ENCODE measurements around the gene FAAP20.

- no peak for TF ChIP-seq REST (IDR thresholded peaks at IDR 0.05; ENCODE audit: low read depth, low read length)
- no peak for TF ChIP-seq ZNF384 (IDR thresholded peaks at IDR 0.05; ENCODE audit: borderline replicate concordance, low read depth, low read length)
- TF ChIP-seq HDAC6 (IDR thresholded peaks at IDR 0.05; ENCODE audit: unreplicated experiment): no peak
- no peak for TF ChIP-seq CTCF (IDR thresholded peaks at IDR 0.05 in 2 of 3, conservative IDR thresholded peaks at IDR 0.05 in 1 of 3; ENCODE audit: control insufficient read depth in 2 of 3, extremely low read depth in 1 of 3, insufficient read depth in 1 of 3, low read depth in 3 of 3, low read length in 3 of 3)
- no peak for TF ChIP-seq ZNF24 (IDR thresholded peaks at IDR 0.05)
- no peak for TF ChIP-seq ZBTB40 (IDR thresholded peaks at IDR 0.05; ENCODE audit: borderline replicate concordance)
- TF ChIP-seq, protein P1, sequence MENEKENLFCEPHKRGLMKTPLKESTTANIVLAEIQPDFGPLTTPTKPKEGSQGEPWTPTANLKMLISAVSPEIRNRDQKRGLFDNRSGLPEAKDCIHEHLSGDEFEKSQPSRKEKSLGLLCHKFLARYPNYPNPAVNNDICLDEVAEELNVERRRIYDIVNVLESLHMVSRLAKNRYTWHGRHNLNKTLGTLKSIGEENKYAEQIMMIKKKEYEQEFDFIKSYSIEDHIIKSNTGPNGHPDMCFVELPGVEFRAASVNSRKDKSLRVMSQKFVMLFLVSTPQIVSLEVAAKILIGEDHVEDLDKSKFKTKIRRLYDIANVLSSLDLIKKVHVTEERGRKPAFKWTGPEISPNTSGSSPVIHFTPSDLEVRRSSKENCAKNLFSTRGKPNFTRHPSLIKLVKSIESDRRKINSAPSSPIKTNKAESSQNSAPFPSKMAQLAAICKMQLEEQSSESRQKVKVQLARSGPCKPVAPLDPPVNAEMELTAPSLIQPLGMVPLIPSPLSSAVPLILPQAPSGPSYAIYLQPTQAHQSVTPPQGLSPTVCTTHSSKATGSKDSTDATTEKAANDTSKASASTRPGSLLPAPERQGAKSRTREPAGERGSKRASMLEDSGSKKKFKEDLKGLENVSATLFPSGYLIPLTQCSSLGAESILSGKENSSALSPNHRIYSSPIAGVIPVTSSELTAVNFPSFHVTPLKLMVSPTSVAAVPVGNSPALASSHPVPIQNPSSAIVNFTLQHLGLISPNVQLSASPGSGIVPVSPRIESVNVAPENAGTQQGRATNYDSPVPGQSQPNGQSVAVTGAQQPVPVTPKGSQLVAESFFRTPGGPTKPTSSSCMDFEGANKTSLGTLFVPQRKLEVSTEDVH (IDR thresholded peaks at IDR 0.05; ENCODE audit: low read depth, partially characterized antibody): no peak
- no peak for TF ChIP-seq CHD2 (IDR thresholded peaks at IDR 0.05; ENCODE audit: borderline replicate concordance, low read depth, low read length)
- TF ChIP-seq STAT1 (conservative IDR thresholded peaks at IDR 0.05): no peak
- TF ChIP-seq ZNF687 (IDR thresholded peaks at IDR 0.05): no peak
- TF ChIP-seq POLR2A (IDR thresholded peaks at IDR 0.05; ENCODE audit: low read depth, low read length): no peak
- TF ChIP-seq PKNOX1 (IDR thresholded peaks at IDR 0.05): no peak
- TF ChIP-seq FOXM1 (IDR thresholded peaks at IDR 0.05; ENCODE audit: low read depth, low read length): no peak
- no peak for TF ChIP-seq YY1 (IDR thresholded peaks at IDR 0.05; ENCODE audit: low read depth, low read length)
These were observed 43.3 kb downstream of the FAAP20 start for GRCh38 chr1:2151252-2151651.

Measured in GM12878 (cell line).